ENCODE results near the gene CCM2L. TPM values are rescaled to one million over a fixed set of nuclear protein-coding genes. Genes with fewer than 3 reads are reported as not detected.

Gene CCM2L
- total RNA-seq, 1 donor from 2014 or later: 0.75 TPM

DNA sequence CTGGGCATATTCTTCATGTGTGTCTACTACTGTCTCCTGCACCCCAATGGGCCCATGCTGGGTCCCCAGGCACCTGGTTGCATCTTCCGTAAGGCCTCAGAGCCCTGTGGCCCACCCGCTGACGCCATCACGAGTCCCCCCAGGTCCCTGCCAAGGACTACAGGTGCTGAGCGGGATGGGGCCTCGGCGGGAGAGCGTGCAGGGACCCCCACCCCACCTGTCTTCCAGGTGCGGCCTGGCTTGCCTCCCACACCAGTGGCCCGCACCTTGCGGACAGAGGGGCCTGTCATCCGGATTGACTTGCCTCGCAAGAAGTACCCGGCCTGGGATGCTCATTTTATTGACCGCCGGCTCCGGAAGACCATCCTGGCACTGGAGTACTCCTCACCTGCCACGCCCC, 13.2 kb upstream of the CCM2L start:
- H3F3A ChIP-seq (ENCODE audit: low read depth): peaks cover 12% of the 10 kb centered on the region
- no peak overlapping the region for H2AFZ ChIP-seq (replicated peaks)
- peak overlapping the region; percentile 36 for H3K4me3 Mint-ChIP-seq
- H3K27me3 Mint-ChIP-seq (ENCODE audit: insufficient read depth, low read depth): peaks cover 32% of the 10 kb centered on the region
- no peaks in the 10 kb centered on the region for H3K36me3 ChIP-seq
- TF ChIP-seq, protein P1, sequence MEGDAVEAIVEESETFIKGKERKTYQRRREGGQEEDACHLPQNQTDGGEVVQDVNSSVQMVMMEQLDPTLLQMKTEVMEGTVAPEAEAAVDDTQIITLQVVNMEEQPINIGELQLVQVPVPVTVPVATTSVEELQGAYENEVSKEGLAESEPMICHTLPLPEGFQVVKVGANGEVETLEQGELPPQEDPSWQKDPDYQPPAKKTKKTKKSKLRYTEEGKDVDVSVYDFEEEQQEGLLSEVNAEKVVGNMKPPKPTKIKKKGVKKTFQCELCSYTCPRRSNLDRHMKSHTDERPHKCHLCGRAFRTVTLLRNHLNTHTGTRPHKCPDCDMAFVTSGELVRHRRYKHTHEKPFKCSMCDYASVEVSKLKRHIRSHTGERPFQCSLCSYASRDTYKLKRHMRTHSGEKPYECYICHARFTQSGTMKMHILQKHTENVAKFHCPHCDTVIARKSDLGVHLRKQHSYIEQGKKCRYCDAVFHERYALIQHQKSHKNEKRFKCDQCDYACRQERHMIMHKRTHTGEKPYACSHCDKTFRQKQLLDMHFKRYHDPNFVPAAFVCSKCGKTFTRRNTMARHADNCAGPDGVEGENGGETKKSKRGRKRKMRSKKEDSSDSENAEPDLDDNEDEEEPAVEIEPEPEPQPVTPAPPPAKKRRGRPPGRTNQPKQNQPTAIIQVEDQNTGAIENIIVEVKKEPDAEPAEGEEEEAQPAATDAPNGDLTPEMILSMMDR (IDR thresholded peaks at IDR 0.05): no peak
- TF ChIP-seq EZH2 (IDR thresholded peaks at IDR 0.05) (no peak), EZH2phosphoT487 (IDR thresholded peaks at IDR 0.05) (no peak)
- no peak for DNase-seq (ENCODE audit: low spot score)
- no peaks in the 10 kb centered on the region for H3K9me3 ChIP-seq (ENCODE audit: low read depth)
- H3K4me1 ChIP-seq: peaks cover 10% of the 10 kb centered on the region
- peaks cover 2% of the 10 kb centered on the region for H3K9me3 Mint-ChIP-seq
- no peak overlapping the region for H3K9ac ChIP-seq
- H3K27me3 ChIP-seq: peaks cover 57% of the 10 kb centered on the region
- H3K79me2 ChIP-seq (ENCODE audit: low read depth): no peaks in the 10 kb centered on the region
- no peaks in the 10 kb centered on the region for H3K4me1 Mint-ChIP-seq
- H3K4me3 ChIP-seq: no peak overlapping the region
- H3K27ac Mint-ChIP-seq: no peak overlapping the region
- H4K20me1 ChIP-seq (ENCODE audit: low read depth): peaks cover 6% of the 10 kb centered on the region
- H3K4me2 ChIP-seq: no peak overlapping the region
- no peaks in the 10 kb centered on the region for H3K36me3 Mint-ChIP-seq
- no peak overlapping the region for H3K27ac ChIP-seq

DNA sequence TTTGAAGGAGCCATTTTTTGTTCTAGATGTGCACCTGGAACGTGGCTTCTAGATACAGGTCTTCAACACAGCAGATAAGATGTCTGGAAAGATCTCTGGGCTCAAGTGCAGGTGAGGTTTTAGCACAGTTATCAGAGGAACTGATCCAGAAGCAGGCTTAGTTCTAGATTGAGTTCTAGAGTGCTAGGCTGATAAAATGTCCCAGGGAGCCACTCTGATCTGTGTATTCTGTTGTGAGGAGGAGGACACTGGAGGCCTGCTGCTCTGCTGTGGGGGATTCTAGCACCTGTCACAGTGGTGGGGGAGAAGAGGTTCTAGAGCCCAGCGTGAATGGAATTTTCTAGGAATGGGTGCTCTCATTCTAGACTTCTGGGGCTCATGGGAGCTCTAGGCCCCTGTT, 12.0 kb upstream of the CCM2L start:
- H3K4me2 ChIP-seq: no peak overlapping the region
- no peak overlapping the region for H3K27ac Mint-ChIP-seq
- no peaks in the 10 kb centered on the region for H3K36me3 ChIP-seq
- no peaks in the 10 kb centered on the region for H3K9me3 ChIP-seq (ENCODE audit: low read depth)
- no peak for DNase-seq (ENCODE audit: low spot score)
- H4K20me1 ChIP-seq (ENCODE audit: low read depth): peaks cover 6% of the 10 kb centered on the region
- no peaks in the 10 kb centered on the region for H3K79me2 ChIP-seq (ENCODE audit: low read depth)
- H3K9me3 Mint-ChIP-seq: peaks cover 2% of the 10 kb centered on the region
- no peak overlapping the region for H3K9ac ChIP-seq
- H3K27ac ChIP-seq: no peak overlapping the region
- H3K4me1 ChIP-seq: peaks cover 10% of the 10 kb centered on the region
- peaks cover 1% of the 10 kb centered on the region for H3K4me1 Mint-ChIP-seq
- peaks cover 45% of the 10 kb centered on the region for H3K27me3 ChIP-seq
- no peak overlapping the region for H2AFZ ChIP-seq (replicated peaks)
- no peaks in the 10 kb centered on the region for H3K36me3 Mint-ChIP-seq
- H3F3A ChIP-seq (ENCODE audit: low read depth): peaks cover 12% of the 10 kb centered on the region
- no peak overlapping the region for H3K4me3 Mint-ChIP-seq
- TF ChIP-seq EZH2phosphoT487 (IDR thresholded peaks at IDR 0.05): no peak
- TF ChIP-seq, protein P1 (IDR thresholded peaks at IDR 0.05): no peak
- no peak for TF ChIP-seq EZH2 (IDR thresholded peaks at IDR 0.05)
- H3K4me3 ChIP-seq: no peak overlapping the region
- peaks cover 34% of the 10 kb centered on the region for H3K27me3 Mint-ChIP-seq (ENCODE audit: insufficient read depth, low read depth)

DNA sequence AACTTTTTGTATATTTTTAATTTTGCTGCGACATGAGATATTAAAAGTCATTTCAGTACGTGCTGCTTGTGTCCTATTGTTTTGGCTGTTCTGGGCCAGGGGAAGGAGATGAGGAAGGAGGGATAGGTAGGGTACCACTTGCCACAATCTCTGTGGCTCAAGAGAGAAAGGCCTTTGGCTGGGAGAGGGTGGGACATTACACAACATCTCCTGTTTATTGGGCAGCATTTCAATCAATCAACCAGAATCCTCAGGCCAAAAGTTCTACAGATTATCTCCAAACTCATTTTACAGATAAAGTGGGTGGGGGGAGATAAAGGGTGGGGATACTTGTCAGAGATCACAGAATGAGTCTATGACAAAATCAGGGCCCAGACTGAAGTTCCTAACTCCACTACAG, 6.9 kb upstream of the CCM2L start:
- H3K27me3 Mint-ChIP-seq (ENCODE audit: insufficient read depth, low read depth): peaks cover 6% of the 10 kb centered on the region
- Histone ChIP-seq H3K27ac (no peak overlapping the region), H3K9me3 (ENCODE audit: low read depth) (no peaks in the 10 kb centered on the region), H3K36me3 (no peaks in the 10 kb centered on the region), H3K4me3 (no peak overlapping the region), H3K27me3 (no peaks in the 10 kb centered on the region), H2AFZ (replicated peaks) (no peak overlapping the region), H4K20me1 (ENCODE audit: low read depth) (no peaks in the 10 kb centered on the region), H3K79me2 (ENCODE audit: low read depth) (no peaks in the 10 kb centered on the region), H3K9ac (no peak overlapping the region), H3F3A (ENCODE audit: low read depth) (peaks cover 20% of the 10 kb centered on the region), H3K4me1 (peaks cover 14% of the 10 kb centered on the region), H3K4me2 (no peak overlapping the region)
- no peak overlapping the region for H3K27ac Mint-ChIP-seq
- TF ChIP-seq, protein P1 (IDR thresholded peaks at IDR 0.05): no peak
- TF ChIP-seq EZH2phosphoT487 (IDR thresholded peaks at IDR 0.05) (no peak), EZH2 (IDR thresholded peaks at IDR 0.05) (no peak)
- peaks cover 23% of the 10 kb centered on the region for H3K4me1 Mint-ChIP-seq
- peaks cover 3% of the 10 kb centered on the region for H3K36me3 Mint-ChIP-seq
- no peak for DNase-seq (ENCODE audit: low spot score)
- no peak overlapping the region for H3K4me3 Mint-ChIP-seq
- H3K9me3 Mint-ChIP-seq: peaks cover 2% of the 10 kb centered on the region
